ENCODE results near the gene KMT2C.

KMT2C gene

GRCh38 chr7:152144557-152145245 lies 291.1 kb downstream of the KMT2C start:
- Histone ChIP-seq H2AFZ (ENCODE audit: low read depth, low read length, severe bottlenecking) (no peak overlapping the region), H3K79me2 (ENCODE audit: insufficient read depth, low read length) (no peaks in the 10 kb centered on the region; the same call in 1 of the 2 replicates), H3K4me3 (ENCODE audit: insufficient read depth, low read length, poor library complexity, severe bottlenecking) (no peak overlapping the region), H3K4me2 (ENCODE audit: low read depth, low read length, poor library complexity, severe bottlenecking) (no peak overlapping the region), H3K9me2 (replicated peaks; ENCODE audit: insufficient read depth, low read length) (no peaks in the 10 kb centered on the region), H3K27me3 (ENCODE audit: low read length) (no peaks in the 10 kb centered on the region), H3K36me3 (ENCODE audit: low read length) (peaks cover 32% of the 10 kb centered on the region), H3F3A (ENCODE audit: insufficient read depth) (no peaks in the 10 kb centered on the region), H3K9ac (ENCODE audit: low read length) (no peak overlapping the region), H4K20me1 (ENCODE audit: low read depth, low read length) (no peaks in the 10 kb centered on the region), H3K27ac (ENCODE audit: low read depth, low read length) (no peak overlapping the region), H3K9me3 (ENCODE audit: insufficient read depth, low read length) (no peaks in the 10 kb centered on the region)
- TF ChIP-seq EZH2phosphoT487 (conservative IDR thresholded peaks at IDR 0.05; ENCODE audit: low read length) (no peak), CTCF (IDR thresholded peaks at IDR 0.05; ENCODE audit: insufficient read depth, low read length, poor library complexity, severe bottlenecking) (no peak)

GRCh38 chr7:152142976-152143595 lies 292.7 kb downstream of the KMT2C start:
- no peak overlapping the region for H2AFZ ChIP-seq (ENCODE audit: low read depth, low read length, severe bottlenecking)
- H3F3A ChIP-seq (ENCODE audit: insufficient read depth), result no peaks in the 10 kb centered on the region
- H3K4me2 ChIP-seq (ENCODE audit: low read depth, low read length, poor library complexity, severe bottlenecking), result no peak overlapping the region

GRCh38 chr7:152140560-152140959 lies 295.2 kb downstream of the KMT2C start:
- H3K9me2 ChIP-seq (replicated peaks; ENCODE audit: insufficient read depth, low read length), result no peaks in the 10 kb centered on the region
- no peaks in the 10 kb centered on the region for H3F3A ChIP-seq (ENCODE audit: insufficient read depth)
- H2AFZ ChIP-seq (ENCODE audit: low read depth, low read length, severe bottlenecking), result no peak overlapping the region
- no peaks in the 10 kb centered on the region for H3K9me3 ChIP-seq (ENCODE audit: insufficient read depth, low read length)
- no peak overlapping the region for H3K4me3 ChIP-seq (ENCODE audit: insufficient read depth, low read length, poor library complexity, severe bottlenecking)
- H3K9ac ChIP-seq (ENCODE audit: low read length), result no peak overlapping the region
- no peak overlapping the region for H3K27ac ChIP-seq (ENCODE audit: low read depth, low read length)
- no peak overlapping the region for H3K4me2 ChIP-seq (ENCODE audit: low read depth, low read length, poor library complexity, severe bottlenecking)
- TF ChIP-seq EZH2phosphoT487 (conservative IDR thresholded peaks at IDR 0.05; ENCODE audit: low read length) (no peak), CTCF (IDR thresholded peaks at IDR 0.05; ENCODE audit: insufficient read depth, low read length, poor library complexity, severe bottlenecking) (no peak)
- H3K36me3 ChIP-seq (ENCODE audit: low read length), result peaks cover 22% of the 10 kb centered on the region; the same call in 1 of the 2 replicates
- no peaks in the 10 kb centered on the region for H3K27me3 ChIP-seq (ENCODE audit: low read length)
- no peaks in the 10 kb centered on the region for H4K20me1 ChIP-seq (ENCODE audit: low read depth, low read length)
- no peaks in the 10 kb centered on the region; the same call in 1 of the 2 replicates for H3K79me2 ChIP-seq (ENCODE audit: insufficient read depth, low read length)

More at GRCh38 chr7:152142976-152143595, 292.7 kb downstream of the KMT2C start:
- H3K9me2 ChIP-seq (replicated peaks; ENCODE audit: insufficient read depth, low read length), result no peaks in the 10 kb centered on the region
- no peaks in the 10 kb centered on the region for H4K20me1 ChIP-seq (ENCODE audit: low read depth, low read length)
- H3K27me3 ChIP-seq (ENCODE audit: low read length), result no peaks in the 10 kb centered on the region
- peaks cover 32% of the 10 kb centered on the region for H3K36me3 ChIP-seq (ENCODE audit: low read length)
- H3K79me2 ChIP-seq (ENCODE audit: insufficient read depth, low read length), result no peaks in the 10 kb centered on the region; the same call in 1 of the 2 replicates
- H3K4me3 ChIP-seq (ENCODE audit: insufficient read depth, low read length, poor library complexity, severe bottlenecking), result no peak overlapping the region
- no peaks in the 10 kb centered on the region for H3K9me3 ChIP-seq (ENCODE audit: insufficient read depth, low read length)
- no peak for TF ChIP-seq EZH2phosphoT487 (conservative IDR thresholded peaks at IDR 0.05; ENCODE audit: low read length)
- H3K9ac ChIP-seq (ENCODE audit: low read length), result no peak overlapping the region
- H3K27ac ChIP-seq (ENCODE audit: low read depth, low read length), result no peak overlapping the region

- Histone ChIP-seq H4K20me1 (ENCODE audit: low read depth, low read length) (no peaks in the 10 kb centered on the region), H3F3A (ENCODE audit: insufficient read depth) (0 out of 2 replicates have a peak, but pooled peaks cover 1% of the 10 kb centered on the region), H2AFZ (ENCODE audit: low read depth, low read length, severe bottlenecking) (no peak overlapping the region), H3K27ac (ENCODE audit: low read depth, low read length) (no peak overlapping the region), H3K4me3 (ENCODE audit: insufficient read depth, low read length, poor library complexity, severe bottlenecking) (no peak overlapping the region), H3K79me2 (ENCODE audit: insufficient read depth, low read length) (no peaks in the 10 kb centered on the region), H3K9me3 (ENCODE audit: insufficient read depth, low read length) (no peaks in the 10 kb centered on the region), H3K4me2 (ENCODE audit: low read depth, low read length, poor library complexity, severe bottlenecking) (no peak overlapping the region), H3K27me3 (ENCODE audit: low read length) (no peaks in the 10 kb centered on the region), H3K9ac (ENCODE audit: low read length) (no peak overlapping the region), H3K36me3 (ENCODE audit: low read length) (peaks cover 22% of the 10 kb centered on the region; the same call in 1 of the 2 replicates), H3K9me2 (replicated peaks; ENCODE audit: insufficient read depth, low read length) (no peaks in the 10 kb centered on the region)
- TF ChIP-seq EZH2phosphoT487 (conservative IDR thresholded peaks at IDR 0.05; ENCODE audit: low read length), result no peak
- no peak for TF ChIP-seq CTCF (IDR thresholded peaks at IDR 0.05; ENCODE audit: insufficient read depth, low read length, poor library complexity, severe bottlenecking)
Observed at GRCh38 chr7:152140067-152140466, 295.7 kb downstream of the KMT2C start.
